ENCODE results near the gene COA3.

The COA3 gene

GRCh38 chr17:42754782-42755181 lies 43.7 kb downstream of the COA3 start:
- H3K4me1 ChIP-seq (ENCODE audit: control insufficient read depth, insufficient read depth, low read length): no peaks in the 10 kb centered on the region
- H3K4me3 ChIP-seq (ENCODE audit: low read depth, low read length): no peak overlapping the region
- H3K9ac ChIP-seq (ENCODE audit: low read depth, low read length): no peak overlapping the region
- peaks cover 5% of the 10 kb centered on the region for H3K27me3 ChIP-seq (ENCODE audit: control insufficient read depth, insufficient read depth, low read length)
- no peaks in the 10 kb centered on the region for H3K36me3 ChIP-seq (ENCODE audit: control insufficient read depth, insufficient read depth, low read length)
- no peaks in the 10 kb centered on the region for H3K9me3 ChIP-seq (ENCODE audit: control insufficient read depth, insufficient read depth, low read length)

GRCh38 chr17:42751628-42752027 lies 46.9 kb downstream of the COA3 start:
- H3K9ac ChIP-seq (ENCODE audit: low read depth, low read length): no peak overlapping the region
- peaks cover under 1% of the 10 kb centered on the region for H3K27me3 ChIP-seq (ENCODE audit: control insufficient read depth, insufficient read depth, low read length)
- H3K9me3 ChIP-seq (ENCODE audit: control insufficient read depth, insufficient read depth, low read length): no peaks in the 10 kb centered on the region
- H3K4me3 ChIP-seq (ENCODE audit: low read depth, low read length): no peak overlapping the region
- peaks cover 10% of the 10 kb centered on the region for H3K4me1 ChIP-seq (ENCODE audit: control insufficient read depth, insufficient read depth, low read length)
- no peaks in the 10 kb centered on the region for H3K36me3 ChIP-seq (ENCODE audit: control insufficient read depth, insufficient read depth, low read length)

DNA sequence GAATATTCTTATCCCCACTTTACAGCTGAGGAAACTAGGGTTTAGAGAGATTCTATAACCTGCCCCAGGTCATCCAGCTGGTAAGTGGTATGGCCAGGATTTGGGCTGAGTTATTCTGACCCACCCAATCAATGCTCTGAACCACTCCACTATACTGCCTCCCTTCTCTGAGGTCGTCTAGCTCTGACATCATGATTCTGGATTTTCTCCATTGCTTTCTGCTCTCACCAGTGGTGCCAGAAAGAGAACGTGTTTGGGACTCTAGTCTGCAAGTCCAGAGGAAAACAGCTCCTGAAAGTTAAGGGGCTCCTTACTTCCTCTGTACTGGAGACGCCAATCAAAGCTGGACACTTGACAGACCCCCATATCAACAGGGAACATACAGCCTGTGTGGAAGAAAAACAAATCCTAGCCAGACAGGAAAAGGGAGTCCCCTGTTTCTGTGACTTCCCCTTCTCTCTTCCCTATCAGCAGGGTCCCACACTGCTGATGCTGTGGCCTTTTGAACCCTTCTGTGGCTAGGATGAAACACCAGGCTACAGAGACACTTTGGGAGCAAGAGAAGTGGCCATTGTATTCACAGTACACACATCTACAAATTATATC lies 47.7 kb downstream of the COA3 start:
- peaks cover 10% of the 10 kb centered on the region for H3K4me1 ChIP-seq (ENCODE audit: control insufficient read depth, insufficient read depth, low read length)
- H3K9ac ChIP-seq (ENCODE audit: low read depth, low read length): no peak overlapping the region

GRCh38 chr17:42748908-42749798 lies 49.4 kb downstream of the COA3 start:
- H3K9ac ChIP-seq (ENCODE audit: low read depth, low read length): no peak overlapping the region
- H3K9me3 ChIP-seq (ENCODE audit: control insufficient read depth, insufficient read depth, low read length): no peaks in the 10 kb centered on the region
- no peak overlapping the region for H3K4me3 ChIP-seq (ENCODE audit: low read depth, low read length)
- peaks cover 10% of the 10 kb centered on the region for H3K4me1 ChIP-seq (ENCODE audit: control insufficient read depth, insufficient read depth, low read length)
- no peaks in the 10 kb centered on the region for H3K36me3 ChIP-seq (ENCODE audit: control insufficient read depth, insufficient read depth, low read length)
- H3K27me3 ChIP-seq (ENCODE audit: control insufficient read depth, insufficient read depth, low read length): peaks cover 16% of the 10 kb centered on the region

More for the DNA sequence above, 47.7 kb downstream of the COA3 start:
- H3K9me3 ChIP-seq (ENCODE audit: control insufficient read depth, insufficient read depth, low read length): no peaks in the 10 kb centered on the region
- peaks cover 8% of the 10 kb centered on the region for H3K27me3 ChIP-seq (ENCODE audit: control insufficient read depth, insufficient read depth, low read length)
- no peaks in the 10 kb centered on the region for H3K36me3 ChIP-seq (ENCODE audit: control insufficient read depth, insufficient read depth, low read length)
- H3K4me3 ChIP-seq (ENCODE audit: low read depth, low read length): no peak overlapping the region

DNA sequence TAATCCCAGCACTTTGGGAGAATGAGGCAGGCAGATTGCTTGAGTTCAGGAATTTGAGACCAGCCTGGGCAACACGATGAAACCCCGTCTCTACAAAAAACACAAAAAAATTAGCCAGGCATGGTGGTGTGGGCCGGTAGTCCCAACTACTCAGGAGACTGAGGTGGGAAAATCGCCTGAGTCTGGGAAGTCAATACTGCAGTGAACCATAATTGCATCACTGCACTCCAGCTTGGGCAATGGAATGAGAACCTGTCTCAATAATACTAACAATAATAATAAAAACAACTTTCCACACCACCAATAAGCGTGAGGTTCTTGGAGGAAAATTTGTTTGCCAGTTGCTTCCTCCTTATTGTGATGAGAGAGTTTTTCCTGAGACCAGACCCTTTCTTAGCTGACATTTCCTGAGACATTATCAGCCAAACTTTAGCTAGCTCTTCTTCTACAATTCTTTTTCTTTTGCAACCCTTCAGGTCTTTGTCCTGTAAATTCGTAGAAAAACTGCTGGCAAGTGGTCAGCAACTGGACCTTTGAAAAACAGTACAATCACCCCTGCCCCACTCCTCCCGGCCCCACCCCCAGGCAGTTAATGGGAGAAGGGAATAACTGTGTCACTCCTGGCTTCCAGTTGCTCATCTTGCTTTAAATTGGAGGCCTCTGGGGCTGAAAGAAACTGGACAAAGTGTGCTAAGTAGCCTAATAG lies 50.1 kb downstream of the COA3 start:
- H3K9me3 ChIP-seq (ENCODE audit: control insufficient read depth, insufficient read depth, low read length): no peaks in the 10 kb centered on the region
- no peak overlapping the region for H3K9ac ChIP-seq (ENCODE audit: low read depth, low read length)
- H3K4me1 ChIP-seq (ENCODE audit: control insufficient read depth, insufficient read depth, low read length): peaks cover 17% of the 10 kb centered on the region
- no peaks in the 10 kb centered on the region for H3K36me3 ChIP-seq (ENCODE audit: control insufficient read depth, insufficient read depth, low read length)
- H3K27me3 ChIP-seq (ENCODE audit: control insufficient read depth, insufficient read depth, low read length): peaks cover 16% of the 10 kb centered on the region
- no peak overlapping the region for H3K4me3 ChIP-seq (ENCODE audit: low read depth, low read length)
